ENCODE data around the gene OR52B2.
A peak's percentile ranks its signal among the peaks of the same experiment; 100 is the strongest.

OR52B2 gene

DNA sequence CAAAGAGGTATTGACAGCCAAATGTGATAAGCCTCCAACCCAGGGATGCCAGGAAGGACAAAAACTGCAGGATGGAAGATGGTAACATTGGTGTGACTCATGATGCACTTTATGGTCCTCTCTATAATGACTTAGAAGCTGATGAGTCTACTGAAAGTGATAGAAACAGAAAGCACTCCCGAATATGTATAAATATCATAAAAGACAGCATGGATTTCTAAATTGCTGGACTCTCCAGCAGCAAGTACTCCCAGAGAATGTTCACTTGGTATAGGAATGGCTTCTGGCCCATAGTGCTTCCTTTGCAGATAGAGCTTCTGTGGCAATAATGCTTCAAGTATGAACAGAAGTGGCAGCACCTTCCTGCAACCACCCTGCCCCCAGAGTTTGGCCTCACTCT, at the start of gene OR52B2:
OR52B2 (minus strand) TSS at position 101 of the 400 bp plus-strand sequence; CDS start at position 101, 0 bp downstream.
- no peak for DNase-seq (ENCODE audit: low read depth in 2 of 2)
- TF ChIP-seq, protein P1, sequence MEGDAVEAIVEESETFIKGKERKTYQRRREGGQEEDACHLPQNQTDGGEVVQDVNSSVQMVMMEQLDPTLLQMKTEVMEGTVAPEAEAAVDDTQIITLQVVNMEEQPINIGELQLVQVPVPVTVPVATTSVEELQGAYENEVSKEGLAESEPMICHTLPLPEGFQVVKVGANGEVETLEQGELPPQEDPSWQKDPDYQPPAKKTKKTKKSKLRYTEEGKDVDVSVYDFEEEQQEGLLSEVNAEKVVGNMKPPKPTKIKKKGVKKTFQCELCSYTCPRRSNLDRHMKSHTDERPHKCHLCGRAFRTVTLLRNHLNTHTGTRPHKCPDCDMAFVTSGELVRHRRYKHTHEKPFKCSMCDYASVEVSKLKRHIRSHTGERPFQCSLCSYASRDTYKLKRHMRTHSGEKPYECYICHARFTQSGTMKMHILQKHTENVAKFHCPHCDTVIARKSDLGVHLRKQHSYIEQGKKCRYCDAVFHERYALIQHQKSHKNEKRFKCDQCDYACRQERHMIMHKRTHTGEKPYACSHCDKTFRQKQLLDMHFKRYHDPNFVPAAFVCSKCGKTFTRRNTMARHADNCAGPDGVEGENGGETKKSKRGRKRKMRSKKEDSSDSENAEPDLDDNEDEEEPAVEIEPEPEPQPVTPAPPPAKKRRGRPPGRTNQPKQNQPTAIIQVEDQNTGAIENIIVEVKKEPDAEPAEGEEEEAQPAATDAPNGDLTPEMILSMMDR (IDR thresholded peaks at IDR 0.05; ENCODE audit: low read depth, low read length): no peak
- H3K4me3 ChIP-seq (replicated peaks in 1 of 2; ENCODE audit: low read depth in 2 of 2, low read length in 2 of 2): no peak within 1 kb of the TSS

DNA sequence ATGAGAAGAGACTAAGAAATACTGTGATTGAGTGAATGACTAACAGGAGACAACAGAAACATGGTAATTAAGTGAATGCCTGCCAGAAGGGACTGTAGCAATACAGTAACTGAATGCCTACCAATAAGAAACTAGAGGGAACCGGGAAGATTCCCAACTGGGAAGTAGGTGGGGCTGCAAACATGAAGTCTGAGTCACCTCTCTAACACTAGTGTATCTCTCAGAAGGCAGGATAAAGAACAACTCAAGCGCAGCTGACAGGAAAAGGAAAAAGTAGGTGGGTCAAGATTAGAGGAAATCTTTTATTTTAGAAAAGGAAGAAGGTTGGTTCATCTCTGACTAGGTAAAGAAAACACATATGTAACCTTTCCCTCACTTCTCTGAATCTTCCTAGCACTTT, 49.2 kb upstream of the OR52B2 start:
- no peak overlapping the region for H3K4me3 ChIP-seq (replicated peaks in 1 of 2; ENCODE audit: low read depth in 2 of 2, low read length in 2 of 2)
- TF ChIP-seq, protein P1 (IDR thresholded peaks at IDR 0.05; ENCODE audit: low read depth, low read length): no peak
- DNase-seq (ENCODE audit: low read depth in 2 of 2): peak; percentile 89 to 92

DNA sequence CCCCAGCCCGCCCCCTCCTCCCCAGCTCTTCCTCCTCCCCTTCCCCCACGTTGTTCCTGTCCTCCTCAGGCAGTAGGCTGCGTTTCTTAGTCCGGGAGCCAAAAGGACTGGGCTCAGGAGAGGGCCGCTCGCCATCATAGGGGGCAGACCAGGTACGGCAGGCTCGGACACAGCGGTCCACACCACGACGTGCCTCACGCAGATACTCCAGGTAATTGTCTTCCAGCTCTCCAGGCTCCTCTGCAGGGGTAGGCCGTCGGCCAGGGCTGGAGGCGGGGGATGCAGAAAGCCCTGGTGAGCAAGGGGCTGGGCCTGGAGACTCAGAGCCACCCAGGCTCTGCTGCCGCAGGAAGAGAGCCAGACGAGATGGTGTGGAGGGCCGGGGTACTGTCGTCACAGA, 47.6 kb upstream of the OR52B2 start:
- no peak for DNase-seq (ENCODE audit: low read depth in 2 of 2)
- H3K4me3 ChIP-seq (replicated peaks in 1 of 2; ENCODE audit: low read depth in 2 of 2, low read length in 2 of 2): no peak overlapping the region
- TF ChIP-seq, protein P1 (IDR thresholded peaks at IDR 0.05; ENCODE audit: low read depth, low read length): no peak

DNA sequence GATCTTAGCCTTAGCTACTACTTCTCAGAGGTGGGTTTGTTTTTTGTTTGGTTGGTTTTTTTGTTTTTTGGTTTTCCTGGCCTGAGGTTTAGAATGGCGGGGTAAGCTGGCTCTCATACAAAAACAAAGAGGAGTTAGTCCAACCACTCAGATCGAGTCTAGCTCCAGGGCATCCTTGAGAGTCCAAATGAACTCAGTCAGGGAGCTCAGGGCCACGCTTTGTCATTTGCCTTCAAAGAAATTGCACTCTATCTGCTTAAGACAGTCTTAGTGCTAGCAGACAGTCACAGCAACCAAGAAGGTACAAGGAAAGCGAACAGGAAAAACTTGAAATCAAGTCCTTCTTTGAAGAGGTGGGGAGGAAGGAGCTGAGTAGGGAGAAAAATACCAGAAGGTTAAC, 46.4 kb upstream of the OR52B2 start:
- H3K4me3 ChIP-seq (replicated peaks in 1 of 2; ENCODE audit: low read depth in 2 of 2, low read length in 2 of 2): no peak overlapping the region
- TF ChIP-seq, protein P1 (IDR thresholded peaks at IDR 0.05; ENCODE audit: low read depth, low read length): no peak
- DNase-seq (ENCODE audit: low read depth in 2 of 2): no peak

DNA sequence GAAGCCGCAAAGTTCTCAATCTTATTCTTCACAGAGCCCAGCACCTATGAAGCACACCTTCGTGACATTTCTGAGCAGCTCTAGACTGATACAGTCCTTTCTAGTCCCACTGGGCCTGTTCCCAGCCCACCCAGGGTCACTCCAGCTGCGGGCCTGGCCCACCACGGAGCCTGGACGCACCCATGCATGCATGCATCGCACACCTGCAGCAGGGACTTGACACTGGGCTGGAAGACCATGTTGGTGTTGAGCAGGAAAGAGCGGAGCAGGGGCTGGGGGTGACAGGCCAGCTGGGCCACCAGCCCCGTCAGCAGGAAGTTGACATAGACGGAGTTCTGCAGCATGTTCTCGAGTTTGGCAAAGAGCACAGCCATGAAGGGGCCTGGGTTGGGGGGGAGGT, 44.4 kb upstream of the OR52B2 start:
- no peak overlapping the region for H3K4me3 ChIP-seq (replicated peaks in 1 of 2; ENCODE audit: low read depth in 2 of 2, low read length in 2 of 2)
- no peak for DNase-seq (ENCODE audit: low read depth in 2 of 2)
- TF ChIP-seq, protein P1 (IDR thresholded peaks at IDR 0.05; ENCODE audit: low read depth, low read length): no peak

DNA sequence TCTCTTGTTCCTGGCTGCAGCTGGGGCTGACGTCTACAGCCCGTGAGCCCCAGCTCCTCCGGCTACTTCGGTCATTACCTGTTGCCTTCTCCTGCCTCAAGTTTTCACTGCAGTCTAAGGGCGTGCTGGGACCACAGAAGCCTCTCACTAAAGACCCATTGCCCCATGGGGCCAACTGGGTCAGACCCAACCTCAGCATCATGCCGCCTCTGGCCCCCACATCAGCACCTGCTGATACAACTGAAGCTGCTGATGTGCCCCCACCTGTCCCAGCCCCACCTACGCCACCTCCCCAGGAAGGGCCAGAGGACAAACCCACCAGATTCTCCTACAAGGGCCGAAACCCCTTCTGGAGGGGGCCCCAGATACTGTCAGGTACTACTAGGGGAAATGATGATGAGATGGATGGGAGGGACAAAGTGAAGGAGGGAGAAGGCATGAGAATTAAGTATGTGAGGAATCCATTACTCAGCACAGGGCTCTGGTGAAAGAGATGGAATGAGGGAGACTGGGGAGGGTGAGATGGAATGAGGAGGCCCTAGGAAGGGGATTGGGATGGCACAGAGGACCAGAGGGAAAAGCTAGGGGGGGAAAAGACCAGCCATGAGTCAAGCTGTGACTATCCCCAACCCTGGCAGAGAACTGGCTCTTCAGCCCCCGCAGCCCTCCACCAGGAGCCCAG, 40.3 kb upstream of the OR52B2 start:
- H3K4me3 ChIP-seq (replicated peaks in 1 of 2; ENCODE audit: low read depth in 2 of 2, low read length in 2 of 2): no peak overlapping the region
- TF ChIP-seq, protein P1 (IDR thresholded peaks at IDR 0.05; ENCODE audit: low read depth, low read length): no peak

DNA sequence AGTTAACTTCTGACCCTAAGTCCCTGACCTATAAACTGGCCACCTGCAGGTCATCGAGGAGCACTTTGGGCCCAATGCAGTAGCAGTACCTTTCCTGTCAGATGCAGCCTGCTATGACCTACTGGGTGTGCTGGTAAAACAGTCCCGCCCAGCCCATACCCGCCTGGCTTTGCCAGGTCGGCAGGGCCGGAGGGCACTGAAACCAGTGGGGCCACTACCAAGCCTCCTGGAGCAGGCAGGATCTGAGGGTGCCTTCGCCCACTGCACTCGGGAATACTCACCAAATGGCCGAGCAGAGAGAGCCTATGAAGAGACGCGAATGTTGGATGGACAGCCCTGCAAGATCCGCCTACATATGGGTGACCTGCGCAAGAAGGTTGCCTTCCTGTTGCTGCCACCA, 39.7 kb upstream of the OR52B2 start:
- DNase-seq (ENCODE audit: low read depth in 2 of 2): no peak
- TF ChIP-seq, protein P1 (IDR thresholded peaks at IDR 0.05; ENCODE audit: low read depth, low read length): no peak
- no peak overlapping the region for H3K4me3 ChIP-seq (replicated peaks in 1 of 2; ENCODE audit: low read depth in 2 of 2, low read length in 2 of 2)

More for the DNA sequence above, 40.3 kb upstream of the OR52B2 start:
- no peak for DNase-seq (ENCODE audit: low read depth in 2 of 2)
